ENCODE measurements around the gene SGO1.

Gene SGO1

GRCh38 chr3:20130106-20130505, 55.9 kb downstream of the SGO1 start:
- in situ Hi-C loops (cut with MboI; ENCODE audit: low pct_unique_long_range_greater_than_20kb, low sequenced_read_pairs, unreplicated experiment), result no loop called here
- DNase-seq (ENCODE audit: low spot score), result no peak
- no peak for TF ChIP-seq CTCF (IDR thresholded peaks at IDR 0.05; ENCODE audit: extremely low read depth, insufficient read depth, missing control alignments)

DNA sequence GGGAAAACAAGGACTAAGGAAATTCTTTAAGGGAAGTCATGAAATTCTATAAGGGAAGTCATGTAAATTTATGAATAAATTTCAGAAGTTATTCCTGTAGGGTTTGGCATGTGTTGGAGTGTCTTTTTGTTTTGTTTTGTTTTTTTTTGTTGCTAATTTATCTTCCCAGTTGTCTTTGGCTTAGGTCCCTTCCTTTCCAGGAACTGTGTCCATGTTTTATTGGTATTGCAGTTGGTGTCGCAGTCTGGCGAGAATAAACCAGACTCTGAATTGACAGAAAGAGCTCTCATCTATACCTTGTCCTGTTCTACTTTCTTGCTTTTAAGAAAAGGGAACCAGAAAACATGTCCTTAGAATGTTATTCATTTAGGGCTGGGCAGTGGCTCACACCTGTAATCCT, 57.6 kb downstream of the SGO1 start:
- no peak for DNase-seq (ENCODE audit: low spot score)
- in situ Hi-C loops (cut with MboI; ENCODE audit: low pct_unique_long_range_greater_than_20kb, low sequenced_read_pairs, unreplicated experiment), result no loop called here
- TF ChIP-seq CTCF (IDR thresholded peaks at IDR 0.05; ENCODE audit: extremely low read depth, insufficient read depth, missing control alignments), result no peak

GRCh38 chr3:20125897-20126296, 60.1 kb downstream of the SGO1 start:
- in situ Hi-C loops (cut with MboI; ENCODE audit: low pct_unique_long_range_greater_than_20kb, low sequenced_read_pairs, unreplicated experiment), result no loop called here
- no peak for TF ChIP-seq CTCF (IDR thresholded peaks at IDR 0.05; ENCODE audit: extremely low read depth, insufficient read depth, missing control alignments)
- DNase-seq (ENCODE audit: low spot score), result peak; percentile 69

DNA sequence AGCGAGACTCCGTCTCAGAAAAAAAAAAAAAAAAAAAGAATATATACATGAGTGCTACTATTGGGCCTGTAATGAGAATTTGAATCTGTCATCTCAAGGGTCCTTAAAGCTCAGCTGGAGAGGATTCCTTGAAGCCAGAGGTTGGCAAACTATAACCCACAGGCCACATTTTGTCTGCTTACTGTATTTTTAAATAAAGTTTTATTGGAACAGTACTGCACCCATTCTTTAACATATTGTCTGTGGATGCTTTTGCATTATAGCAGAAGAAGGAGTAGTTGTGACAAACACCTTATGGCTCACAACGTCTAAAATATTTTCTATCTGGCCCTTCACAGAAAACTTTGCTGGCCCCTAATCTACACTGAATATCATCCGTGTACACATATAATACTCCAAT, 60.7 kb downstream of the SGO1 start:
- TF ChIP-seq CTCF (IDR thresholded peaks at IDR 0.05; ENCODE audit: extremely low read depth, insufficient read depth, missing control alignments), result no peak
- no peak for DNase-seq (ENCODE audit: low spot score)
- in situ Hi-C loops (cut with MboI; ENCODE audit: low pct_unique_long_range_greater_than_20kb, low sequenced_read_pairs, unreplicated experiment), result no loop called here

GRCh38 chr3:20123131-20123652, 62.8 kb downstream of the SGO1 start:
- no peak for DNase-seq (ENCODE audit: low spot score)
- TF ChIP-seq CTCF (IDR thresholded peaks at IDR 0.05; ENCODE audit: extremely low read depth, insufficient read depth, missing control alignments), result no peak
- in situ Hi-C loops (cut with MboI; ENCODE audit: low pct_unique_long_range_greater_than_20kb, low sequenced_read_pairs, unreplicated experiment), result no loop called here

GRCh38 chr3:20121088-20121487, 64.9 kb downstream of the SGO1 start:
- no peak for TF ChIP-seq CTCF (IDR thresholded peaks at IDR 0.05; ENCODE audit: extremely low read depth, insufficient read depth, missing control alignments)
- in situ Hi-C loops (cut with MboI; ENCODE audit: low pct_unique_long_range_greater_than_20kb, low sequenced_read_pairs, unreplicated experiment), result no loop called here
- no peak for DNase-seq (ENCODE audit: low spot score)
